Left kidney (tissue), 2 donors: ENCODE data around the gene REEP6. TPM values are rescaled to one million over a fixed set of nuclear protein-coding genes. Genes with fewer than 3 reads are reported as not detected.
"Not testable (repeated sequence)": the region's sequence is repeated elsewhere in the genome, so short reads cannot be mapped to it uniquely, and the experiment has no call there.

ENCODE experiments used
- DNase-seq: peaks from one replicate; pipeline ENCODE4 v3.0.0-alpha.2; 2013
- polyA plus RNA-seq: library from polyadenylated mRNA; unstranded; fragments of 120-200 nt; gene quantifications from one replicate; pipeline ENCODE4 v1.2.1, GENCODE V29; 2013; ENCODE audit not compliant: insufficient read length

The REEP6 gene
- polyA plus RNA-seq, 1 donor, result 15.7 TPM

DNA sequence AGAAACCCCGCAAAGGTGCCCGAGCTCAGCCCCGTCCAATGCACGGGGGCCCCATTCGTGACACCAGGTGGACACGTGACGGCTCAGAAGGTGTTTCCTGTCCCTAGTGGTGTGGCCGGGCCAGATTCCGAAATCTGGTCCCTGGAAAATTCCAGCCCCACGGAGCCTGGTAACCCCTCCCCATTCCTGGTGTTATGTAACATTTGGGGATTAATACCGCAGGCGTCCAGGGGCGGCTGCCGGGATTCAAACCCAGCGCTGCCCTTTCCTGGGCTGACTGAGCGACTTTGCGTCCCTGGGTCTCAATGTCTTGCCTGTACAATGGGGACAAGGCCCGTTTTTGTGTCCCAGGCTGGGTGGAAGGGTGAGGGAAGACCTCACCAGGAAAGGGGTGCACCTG, 31.9 kb downstream of the REEP6 start:
- no peak for DNase-seq

DNA sequence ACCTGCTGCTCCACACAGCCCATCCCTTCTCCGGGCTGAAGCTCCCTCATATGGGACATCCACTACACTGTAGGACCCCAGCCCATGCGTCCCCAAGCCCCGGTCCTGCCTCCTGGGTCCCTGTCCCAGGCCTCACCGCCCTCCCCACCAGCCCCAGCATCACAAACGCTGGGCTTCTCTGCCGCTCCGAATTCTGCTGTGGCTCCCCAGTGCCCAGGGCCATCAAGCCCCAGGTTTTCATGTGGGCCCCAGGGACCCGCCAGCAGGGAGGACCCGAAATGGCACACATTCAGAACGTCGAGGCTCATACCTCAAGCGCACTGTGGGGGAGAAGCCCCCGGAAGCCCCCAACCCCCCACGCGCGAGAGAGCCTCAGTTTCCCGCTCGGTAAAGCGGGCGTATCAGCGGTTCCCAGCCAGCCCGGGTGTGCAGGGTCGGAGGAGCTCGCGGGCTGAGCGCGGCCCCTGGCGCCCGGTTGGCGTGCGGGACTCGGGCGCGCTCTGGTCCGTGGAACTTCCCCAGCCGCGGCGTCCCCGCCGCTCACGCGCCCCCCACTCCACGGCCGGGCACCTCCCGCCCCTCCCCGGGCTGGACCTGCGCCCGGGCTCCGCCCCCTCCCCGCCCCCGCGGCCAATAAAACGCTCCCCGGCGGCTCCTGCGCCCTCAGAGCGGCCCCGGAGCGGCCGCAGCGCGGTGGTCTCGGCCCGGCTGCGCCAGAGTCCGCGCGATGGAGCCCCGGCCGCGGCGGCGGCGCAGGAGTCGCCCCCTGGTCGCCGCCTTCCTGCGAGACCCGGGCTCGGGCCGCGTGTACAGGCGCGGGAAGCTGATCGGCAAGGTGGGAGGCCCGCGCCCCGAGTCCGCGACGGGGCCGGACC, 32.7 kb downstream of the REEP6 start, which contains the start of gene PLK5:
PLK5 (plus strand) TSS at position 666 of the 875 bp plus-strand sequence. CDS start 2,920 bp downstream, outside the sequence.
- DNase-seq, result no peak

DNA sequence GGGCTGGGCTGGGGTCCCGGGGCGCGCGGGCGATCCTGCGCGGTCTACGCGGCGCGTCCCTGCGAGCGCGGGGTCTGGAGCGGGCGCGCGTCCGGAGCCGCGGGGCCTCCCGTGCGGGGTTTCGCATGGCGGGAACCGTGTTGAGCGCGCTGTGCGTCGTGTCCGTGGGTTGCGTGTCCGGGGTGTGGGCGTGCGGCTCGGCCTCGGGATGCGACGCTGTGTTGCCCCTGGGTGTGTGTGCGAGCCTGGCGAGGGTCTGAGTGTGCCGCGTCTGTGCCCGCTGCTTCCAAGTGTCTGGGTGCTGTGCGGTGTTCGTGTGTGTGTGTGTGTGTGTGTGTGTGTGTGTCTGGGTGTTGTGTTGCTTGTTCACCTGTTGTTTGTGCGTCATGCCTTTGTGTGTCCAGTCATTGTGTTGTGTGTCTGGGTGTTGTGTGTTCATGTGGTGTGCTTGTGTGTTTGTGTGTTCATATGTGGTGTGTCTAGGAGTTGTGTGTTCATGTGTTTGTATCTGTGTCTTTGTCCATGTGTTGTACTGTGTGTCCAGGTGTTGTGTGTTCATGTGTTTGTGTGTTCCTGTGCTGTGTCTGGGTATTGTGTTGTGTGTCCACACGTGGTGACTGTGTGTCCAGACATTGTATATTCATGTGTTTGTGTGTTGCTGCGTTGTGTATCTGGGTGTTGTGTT, 33.4 kb downstream of the REEP6 start:
- no peak for DNase-seq

DNA sequence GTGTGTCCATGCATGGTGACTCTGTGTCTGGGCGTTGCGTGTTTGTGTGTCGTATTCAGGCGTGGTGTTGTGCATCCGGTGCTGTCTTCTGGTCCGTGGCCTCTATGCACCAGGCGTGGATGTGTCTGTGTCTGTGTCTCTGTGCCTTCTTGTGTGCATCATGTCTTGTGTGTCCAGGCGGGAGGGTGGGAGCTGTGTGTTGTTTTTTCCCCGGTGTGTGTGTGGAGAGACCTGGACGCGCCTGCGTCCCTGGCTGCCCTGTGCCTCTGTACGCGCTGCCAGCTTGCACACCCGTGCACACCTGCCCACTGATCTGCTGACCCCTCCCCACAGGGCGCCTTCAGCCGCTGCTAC, 34.0 kb downstream of the REEP6 start:
- no peak for DNase-seq

DNA sequence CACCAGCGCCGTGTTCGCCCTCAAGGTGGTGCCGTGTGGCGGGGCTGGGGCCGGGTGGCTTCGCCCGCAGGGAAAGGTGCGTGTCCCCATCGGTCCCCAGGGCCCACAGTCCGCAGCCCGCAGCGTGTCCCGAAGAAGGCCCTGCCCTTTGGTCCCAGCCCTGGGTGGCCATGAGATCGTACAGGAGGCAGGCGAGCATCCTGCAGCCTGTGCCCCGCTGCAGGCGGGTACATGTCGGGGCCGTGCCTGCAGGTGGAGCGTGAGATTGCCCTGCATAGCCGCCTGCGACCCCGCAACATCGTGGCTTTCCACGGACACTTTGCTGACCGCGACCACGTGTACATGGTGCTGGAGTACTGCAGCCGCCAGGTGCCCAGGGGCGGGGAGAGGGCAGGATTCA, 34.4 kb downstream of the REEP6 start:
- no peak for DNase-seq

DNA sequence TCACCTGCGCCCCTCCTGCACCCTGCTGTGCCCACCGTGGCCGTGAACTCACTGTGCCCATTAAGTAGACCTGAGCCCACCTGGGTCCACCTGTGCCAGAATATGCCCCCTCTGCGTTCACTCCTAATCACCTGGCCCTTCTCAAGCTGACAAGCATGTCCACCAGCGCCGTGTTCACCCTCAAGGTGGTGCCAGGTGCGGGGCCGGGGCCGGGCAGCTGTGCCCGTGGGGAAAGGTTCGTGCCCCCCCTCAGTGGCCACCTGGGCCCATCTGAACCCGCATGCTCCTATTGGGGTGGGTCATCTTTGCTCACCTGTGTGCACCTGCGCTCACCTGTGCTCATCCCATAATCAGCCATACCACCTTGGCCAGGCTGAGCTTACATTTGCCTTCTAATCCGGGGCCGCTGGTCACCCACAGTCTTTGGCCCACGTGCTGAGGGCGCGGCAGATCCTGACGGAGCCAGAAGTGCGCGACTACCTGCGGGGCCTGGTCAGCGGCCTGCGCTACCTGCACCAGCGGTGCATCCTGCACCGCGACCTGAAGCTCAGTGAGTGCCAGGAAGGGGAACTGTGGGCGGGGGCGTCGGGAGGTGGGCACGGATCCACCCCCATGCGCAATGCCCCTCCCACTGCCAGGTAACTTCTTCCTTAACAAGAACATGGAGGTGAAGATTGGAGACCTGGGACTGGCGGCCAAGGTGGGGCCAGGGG, 35.2 kb downstream of the REEP6 start:
- no peak for DNase-seq

DNA sequence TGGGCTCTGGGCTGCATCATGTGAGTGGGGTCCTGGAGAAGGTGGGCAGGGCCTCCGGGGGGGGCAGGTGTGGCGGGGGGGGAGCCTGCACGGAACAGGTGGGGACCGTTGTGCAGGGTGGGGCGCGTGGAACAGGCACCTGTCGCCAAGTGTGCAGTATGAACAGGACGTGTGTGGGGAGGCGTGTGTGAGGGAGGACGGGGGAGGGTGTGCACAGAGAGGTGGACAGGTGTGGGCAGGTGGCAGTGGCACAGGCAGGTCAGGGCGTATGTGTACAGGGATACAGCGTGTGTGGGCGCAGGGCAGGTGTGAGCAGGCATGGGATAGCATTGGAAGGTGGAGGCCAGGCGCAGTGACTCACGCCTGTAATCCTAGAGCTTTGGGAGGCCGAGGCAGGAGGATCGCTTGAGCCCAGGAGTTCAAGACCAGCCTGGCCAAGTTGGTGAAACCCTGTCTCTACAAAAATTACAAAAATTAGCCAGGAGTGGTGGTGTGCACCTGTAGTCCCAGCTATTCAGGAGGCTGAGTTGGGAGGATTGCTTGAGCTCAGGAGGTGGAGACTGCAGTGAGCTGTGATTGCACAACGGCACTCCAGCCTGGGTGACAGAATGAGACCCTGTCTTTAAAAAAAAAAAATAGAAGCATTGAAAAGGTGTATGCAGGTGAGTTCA, 36.1 kb downstream of the REEP6 start:
- no peak for DNase-seq

DNA sequence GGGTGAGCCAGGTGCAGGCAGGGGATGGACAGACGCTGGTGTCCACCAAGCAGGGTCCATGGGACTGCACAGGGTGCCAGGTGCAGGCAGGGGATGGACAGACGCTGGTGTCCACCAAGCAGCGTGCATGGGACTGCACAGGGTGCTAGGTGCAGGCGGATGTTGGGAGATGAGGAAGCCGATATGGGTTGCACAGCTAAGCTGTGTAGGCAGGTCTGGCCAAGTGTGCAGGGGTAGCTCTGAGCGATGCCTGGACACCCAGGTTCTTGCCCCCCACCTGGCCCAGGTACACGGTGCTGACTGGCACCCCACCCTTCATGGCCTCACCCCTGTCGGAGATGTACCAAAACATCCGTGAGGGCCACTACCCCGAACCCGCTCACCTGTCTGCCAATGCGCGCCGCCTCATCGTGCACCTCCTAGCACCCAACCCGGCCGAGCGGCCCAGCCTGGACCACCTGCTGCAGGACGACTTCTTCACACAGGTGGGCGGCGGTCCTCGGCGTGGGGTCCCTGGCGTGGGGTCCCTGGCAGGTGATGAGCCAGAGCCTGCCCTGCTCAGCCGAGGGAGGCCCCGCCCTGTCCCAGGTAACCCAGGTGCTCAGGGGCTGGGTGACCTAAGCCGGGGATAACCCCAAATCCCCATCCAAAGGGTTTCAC, 36.8 kb downstream of the REEP6 start:
- no peak for DNase-seq

DNA sequence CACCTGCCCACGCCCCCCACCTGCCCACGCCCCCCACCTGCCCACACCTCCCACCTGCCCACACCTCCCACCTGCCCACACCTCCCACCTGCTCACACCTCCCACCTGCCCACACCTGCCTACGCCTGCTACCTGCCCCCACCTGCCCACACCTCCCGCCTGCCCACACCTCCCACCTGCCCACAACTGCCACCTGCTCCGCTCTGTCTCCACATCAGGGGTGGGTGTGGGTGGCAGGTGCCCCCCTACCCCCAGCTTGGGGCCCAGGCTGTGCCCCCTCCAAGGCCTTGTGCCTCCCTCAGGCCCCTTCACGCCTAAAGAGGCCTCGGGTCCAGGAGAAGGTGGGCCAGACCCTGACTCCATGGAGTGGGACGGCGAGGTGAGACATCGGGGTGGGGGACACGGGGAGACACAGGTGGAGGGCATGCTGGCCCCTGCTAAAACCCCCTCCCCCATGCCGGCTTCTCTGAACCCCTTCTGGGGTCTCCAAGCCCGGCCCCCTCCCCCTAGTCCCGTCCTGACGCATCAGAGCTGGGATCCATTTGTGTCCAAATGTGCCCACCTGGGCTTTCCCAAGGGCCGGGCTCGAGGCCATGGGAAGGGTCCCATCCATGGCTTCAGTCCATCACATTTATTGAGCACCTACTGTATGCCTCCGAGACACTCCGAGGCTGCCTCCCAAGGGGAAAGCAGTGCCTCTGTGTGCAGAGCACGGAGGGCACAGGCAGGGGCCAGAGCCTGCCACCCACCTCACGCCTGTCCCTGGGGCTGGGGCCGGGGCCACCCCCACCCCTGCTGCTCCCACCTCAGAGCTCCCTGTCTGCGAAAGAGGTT, 37.8 kb downstream of the REEP6 start:
- DNase-seq, result no peak

DNA sequence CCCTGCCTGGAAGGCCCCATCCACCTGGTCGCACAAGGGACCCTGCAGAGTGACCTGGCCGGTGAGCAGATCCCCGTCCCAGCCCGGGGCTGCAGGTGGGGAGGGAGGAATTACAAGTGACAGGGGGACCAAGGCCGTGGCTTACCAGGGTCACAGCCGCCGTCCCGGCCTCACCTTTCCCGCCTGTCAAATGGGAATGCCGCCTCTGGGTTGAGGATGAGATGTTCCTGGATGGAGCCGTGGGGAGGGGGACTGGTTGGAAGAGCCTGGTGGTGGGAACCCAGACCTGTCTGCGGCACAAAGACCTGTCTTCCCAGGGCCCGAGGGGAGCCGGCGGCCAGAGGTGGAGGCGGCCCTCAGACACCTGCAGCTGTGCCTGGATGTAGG, 38.4 kb downstream of the REEP6 start:
- no peak for DNase-seq

DNA sequence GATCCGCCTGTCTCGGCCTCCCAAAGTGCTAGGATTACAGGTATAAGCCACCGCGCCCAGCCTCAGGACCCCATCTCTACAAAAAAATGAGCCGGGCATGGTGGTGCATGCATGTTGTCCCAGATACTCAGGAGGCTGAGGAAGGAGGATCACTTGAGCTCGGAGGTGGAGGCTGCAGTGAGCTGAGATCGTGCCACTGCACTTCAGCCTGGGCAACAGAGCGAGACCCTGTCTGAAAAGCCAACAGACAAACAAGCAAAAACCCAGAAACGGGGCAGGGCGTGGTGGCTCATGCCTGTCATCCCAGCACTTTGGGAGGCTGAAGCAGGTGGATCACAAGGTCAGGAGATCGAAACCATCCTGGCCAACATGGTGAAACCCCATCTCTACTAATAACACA, 39.9 kb downstream of the REEP6 start:
- not testable (repeated sequence) for DNase-seq

DNA sequence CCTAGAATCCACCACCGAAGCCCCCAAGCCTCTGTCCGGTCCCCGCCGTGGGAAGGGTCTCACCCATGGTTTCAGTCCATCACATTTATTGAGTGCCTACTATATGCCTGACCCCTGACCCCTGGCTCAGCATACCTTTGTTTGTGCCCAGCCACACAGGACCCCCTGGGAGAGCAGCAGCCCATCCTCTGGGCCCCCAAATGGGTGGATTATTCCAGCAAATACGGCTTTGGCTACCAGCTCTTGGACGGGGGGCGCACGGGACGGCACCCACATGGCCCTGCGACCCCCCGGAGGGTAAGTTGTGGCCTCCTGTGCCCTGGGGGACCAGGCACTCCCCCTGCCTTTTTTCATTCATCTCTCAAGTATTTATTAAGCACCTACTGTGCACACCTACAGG, 40.6 kb downstream of the REEP6 start:
- DNase-seq, result no peak

DNA sequence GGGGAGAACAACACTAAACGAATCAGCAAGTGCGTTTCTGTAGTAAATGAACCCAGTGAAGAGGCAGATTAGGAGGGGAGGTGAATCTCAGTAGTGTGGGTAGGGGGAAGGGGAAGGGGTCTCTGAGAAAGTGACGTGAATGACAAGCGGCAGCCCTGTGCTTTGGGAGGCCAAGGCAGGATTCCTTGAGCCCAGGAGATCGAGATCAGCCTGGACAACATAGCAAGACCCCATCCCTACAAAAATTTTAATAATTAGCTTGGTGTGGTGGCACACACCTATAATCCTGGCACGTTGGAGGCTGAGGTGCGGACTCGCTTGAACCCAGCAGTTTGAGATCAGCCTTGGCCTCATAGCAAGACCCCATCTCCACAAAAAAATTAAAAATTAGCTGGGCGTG, 41.0 kb downstream of the REEP6 start:
- DNase-seq, result no peak

DNA sequence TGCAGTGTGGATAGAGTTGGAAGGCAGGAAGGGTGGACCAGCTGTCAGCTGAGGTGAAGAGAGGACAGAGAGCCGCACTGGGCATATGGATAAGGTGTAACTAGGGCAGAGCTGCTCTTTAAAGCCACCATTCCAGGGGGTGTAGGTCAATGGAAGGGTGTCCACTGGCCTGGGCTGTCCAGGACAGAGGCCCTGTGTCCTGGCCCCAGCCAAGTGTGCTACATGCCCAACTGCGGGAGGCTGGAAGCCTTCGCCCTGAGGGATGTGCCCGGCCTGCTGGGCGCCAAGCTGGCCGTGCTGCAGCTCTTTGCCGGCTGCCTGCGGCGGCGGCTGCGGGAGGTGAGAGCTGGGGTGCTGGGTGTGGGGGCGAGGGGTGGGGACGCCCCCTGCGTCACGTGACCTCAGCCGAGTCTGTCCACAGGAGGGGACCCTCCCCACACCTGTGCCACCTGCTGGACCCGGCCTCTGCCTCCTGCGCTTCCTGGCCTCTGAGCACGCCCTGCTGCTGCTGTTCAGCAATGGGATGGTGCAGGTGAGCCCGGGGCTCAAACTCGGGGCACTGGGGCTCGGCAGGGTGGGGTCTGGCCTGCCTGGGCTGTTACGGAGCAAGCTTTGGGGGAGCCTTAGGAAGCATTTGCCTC, 42.6 kb downstream of the REEP6 start:
- DNase-seq, result no peak

DNA sequence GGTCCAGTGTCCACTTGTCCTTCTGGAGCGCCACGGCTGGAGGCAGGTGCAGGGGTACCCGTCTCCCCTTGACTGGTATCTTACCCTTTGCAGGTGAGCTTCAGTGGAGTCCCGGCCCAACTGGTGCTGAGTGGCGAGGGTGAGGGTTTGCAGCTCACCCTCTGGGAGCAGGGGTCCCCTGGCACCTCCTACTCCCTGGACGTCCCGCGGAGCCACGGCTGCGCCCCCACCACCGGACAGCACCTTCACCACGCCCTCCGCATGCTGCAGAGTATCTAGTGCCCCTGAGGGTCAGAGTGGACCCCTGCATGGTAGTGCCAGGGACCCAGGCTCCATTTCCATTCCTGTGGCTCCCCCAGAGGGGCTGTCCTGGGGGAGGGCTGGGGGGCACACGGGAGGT, 44.0 kb downstream of the REEP6 start:
- DNase-seq, result no peak

DNA sequence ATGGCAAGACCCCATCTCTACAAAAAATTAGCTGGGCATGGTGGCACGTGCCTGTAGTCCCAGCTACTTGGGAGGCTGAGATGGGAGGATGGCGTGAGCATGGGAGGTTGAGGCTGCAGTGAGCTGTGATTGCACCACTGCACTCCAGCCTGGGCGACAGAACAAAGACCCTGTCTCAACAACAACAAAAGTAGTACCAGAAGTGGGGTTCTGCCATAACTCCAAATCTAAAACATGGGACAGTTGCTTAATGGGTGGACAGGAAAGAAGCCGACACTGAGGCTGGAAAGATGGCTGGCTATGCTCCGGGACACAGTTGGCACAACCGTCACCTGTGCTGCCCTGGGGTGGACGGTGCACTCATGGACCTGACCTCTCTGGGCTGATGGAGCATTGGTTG, 44.7 kb downstream of the REEP6 start:
- DNase-seq, result not testable (repeated sequence)

DNA sequence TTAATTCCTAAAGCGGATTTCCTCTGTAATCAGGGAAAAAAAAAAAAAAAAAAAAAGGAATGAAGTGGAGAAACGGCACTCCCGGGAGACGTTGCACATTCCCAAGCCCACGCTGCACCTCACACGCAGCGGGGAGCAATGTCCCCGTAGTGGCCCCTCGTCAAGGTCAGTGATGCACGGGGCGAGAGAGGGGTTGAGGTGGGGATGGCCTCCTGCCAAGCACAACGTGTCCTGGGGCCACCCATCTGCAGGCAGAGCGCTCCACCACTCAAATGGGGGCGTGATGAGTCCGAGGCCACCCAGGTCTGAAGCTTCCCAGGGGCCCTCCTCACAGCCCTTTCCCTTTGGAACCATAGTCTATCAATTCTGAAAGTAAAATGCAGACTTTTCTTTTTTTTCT, 48.0 kb downstream of the REEP6 start:
- DNase-seq, result no peak

DNA sequence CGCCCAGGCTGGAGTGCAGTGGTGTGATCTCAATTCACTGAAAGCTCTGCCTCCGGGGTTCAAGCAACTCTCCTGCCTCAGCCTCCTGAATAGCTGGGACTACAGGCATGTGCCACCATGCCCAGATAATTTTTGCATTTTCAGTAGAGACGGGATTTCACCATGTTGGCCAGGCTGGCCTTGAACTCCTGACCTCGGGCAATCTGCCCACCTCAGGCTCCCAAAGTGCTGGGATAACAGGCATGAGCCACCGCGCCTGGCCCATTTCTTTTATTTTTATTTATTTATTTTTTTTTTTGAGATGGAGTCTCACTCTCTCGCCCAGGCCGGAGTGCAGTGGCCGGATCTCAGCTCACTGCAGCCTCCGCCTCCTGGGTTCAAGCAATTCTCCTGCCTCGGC, 48.8 kb downstream of the REEP6 start:
- DNase-seq, result not testable (repeated sequence)

DNA sequence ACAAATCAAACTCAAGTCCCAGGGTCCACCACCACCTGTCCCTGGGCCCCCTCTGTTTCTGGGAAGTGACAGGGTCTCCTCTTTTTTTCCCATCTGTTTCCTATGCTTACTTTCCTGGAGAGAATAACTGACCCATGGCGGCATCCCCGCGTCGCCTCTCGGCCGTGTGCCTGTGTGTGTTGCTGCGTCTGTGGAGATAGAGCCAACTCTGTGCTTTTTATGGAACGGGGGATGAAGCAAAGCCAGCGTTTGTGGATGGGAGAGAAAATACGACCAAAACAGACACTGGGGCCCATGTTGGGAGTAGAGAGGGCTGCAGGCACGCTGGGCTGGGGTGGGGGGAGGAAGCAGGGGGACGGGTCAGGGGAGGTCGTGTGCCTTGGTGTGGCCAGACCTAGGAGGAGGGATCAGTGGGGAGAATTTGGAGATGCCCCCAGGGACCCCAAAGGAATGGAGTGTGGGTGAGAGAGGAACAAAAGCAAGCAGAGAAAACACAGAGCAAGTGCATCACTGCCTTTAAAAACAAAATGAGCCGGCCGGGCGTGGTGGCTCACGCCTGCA, 49.5 kb downstream of the REEP6 start:
- DNase-seq, result no peak
